Measurements from ENCODE around the gene SEC24B.
"Not testable (repeated sequence)": the region's sequence is repeated elsewhere in the genome, so short reads cannot be mapped to it uniquely, and the experiment has no call there.

The SEC24B gene

DNA sequence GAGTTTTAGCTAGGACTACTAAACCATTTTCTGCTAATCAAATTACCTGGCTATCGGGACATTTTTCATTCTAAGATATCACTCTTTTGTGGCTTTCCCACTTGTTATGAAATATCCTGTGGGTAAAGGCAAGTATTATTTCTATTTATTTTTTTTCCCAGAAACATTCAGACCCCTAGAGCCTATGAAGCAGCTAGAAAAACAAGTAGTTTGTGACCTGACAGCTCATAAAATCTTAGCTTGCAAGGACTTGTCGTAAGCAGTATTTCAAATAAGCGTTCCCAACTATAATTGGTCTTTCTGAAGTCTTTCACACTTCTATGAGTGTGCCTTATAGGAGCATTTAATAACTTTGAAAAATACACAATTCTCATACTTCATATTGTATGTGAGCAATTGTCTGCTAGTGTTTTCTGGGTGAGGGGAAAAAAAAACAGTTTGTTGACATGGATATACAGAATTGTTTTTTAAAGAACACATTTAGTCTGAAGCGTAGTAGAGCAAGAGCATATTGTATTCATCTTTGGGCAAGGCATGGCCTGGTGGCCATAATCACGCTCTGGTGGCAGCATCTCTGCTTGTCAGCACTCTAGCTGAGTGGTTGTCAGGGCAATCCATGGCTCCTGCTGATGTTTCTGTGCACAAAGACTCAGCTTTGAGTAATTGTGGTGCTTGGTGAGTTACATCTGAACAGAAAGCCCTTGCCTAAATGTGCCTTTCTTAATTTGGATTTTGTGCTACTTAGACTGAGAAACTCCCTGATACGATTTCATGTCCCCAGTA is 129.0 kb downstream of the SEC24B start:
- peaks cover 34% of the 10 kb centered on the region for H3K4me1 Mint-ChIP-seq (ENCODE audit: low read depth)
- H3K4me3 Mint-ChIP-seq = peak overlapping the region; percentile 92
- peaks cover 28% of the 10 kb centered on the region for H3K36me3 Mint-ChIP-seq (ENCODE audit: low read depth)
- H3K9me3 Mint-ChIP-seq = peaks cover 4% of the 10 kb centered on the region
- H3K27ac Mint-ChIP-seq = peak overlapping the region; percentile 8
- no peaks in the 10 kb centered on the region for H3K27me3 Mint-ChIP-seq (ENCODE audit: low read depth)

DNA sequence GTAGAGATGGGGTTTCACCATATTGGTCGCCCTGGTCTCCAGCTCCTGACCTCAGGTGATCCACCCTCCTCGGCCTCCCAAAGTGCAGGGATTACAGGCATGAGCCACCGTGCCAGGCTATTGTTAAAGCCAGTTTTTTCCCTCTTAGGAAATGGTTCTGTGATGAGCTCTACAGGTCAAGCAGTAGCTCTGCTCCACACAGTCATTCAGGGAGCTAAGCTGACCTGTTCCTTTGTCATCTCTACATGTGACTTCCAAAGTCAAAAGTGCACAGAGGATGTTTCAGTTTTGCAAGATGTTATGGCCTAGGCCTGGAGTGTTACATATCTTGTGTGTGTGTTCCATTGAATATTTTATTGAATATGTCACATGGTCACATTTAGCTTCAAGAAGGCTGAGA is 137.9 kb downstream of the SEC24B start:
- H3K27me3 Mint-ChIP-seq (ENCODE audit: low read depth) = no peaks in the 10 kb centered on the region
- peaks cover 38% of the 10 kb centered on the region for H3K4me1 Mint-ChIP-seq (ENCODE audit: low read depth)
- no peak overlapping the region for H3K27ac Mint-ChIP-seq
- H3K9me3 Mint-ChIP-seq = no peaks in the 10 kb centered on the region
- H3K36me3 Mint-ChIP-seq (ENCODE audit: low read depth) = peaks cover 23% of the 10 kb centered on the region
- H3K4me3 Mint-ChIP-seq = no peak overlapping the region

DNA sequence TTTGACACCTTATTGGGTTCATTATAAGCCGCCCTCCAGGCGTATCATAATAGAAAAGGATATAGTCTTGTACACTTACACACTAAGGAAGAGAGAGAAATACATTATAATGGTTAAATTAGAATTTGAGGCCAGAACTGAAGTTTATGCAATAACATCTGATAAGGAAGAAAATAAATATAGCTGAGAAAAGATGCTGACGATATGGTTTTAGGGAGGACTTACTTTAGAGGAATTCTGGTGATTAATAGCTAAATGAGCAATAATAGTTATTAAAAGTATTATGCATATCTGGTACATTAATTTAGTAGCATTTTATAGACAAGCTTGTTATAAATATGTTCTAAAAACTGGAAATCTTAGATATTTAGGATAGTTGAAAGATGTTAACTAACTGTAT is 138.5 kb downstream of the SEC24B start:
- Mint-ChIP-seq H3K27me3 (ENCODE audit: low read depth) (no peaks in the 10 kb centered on the region), H3K4me3 (no peak overlapping the region), H3K36me3 (ENCODE audit: low read depth) (peaks cover 23% of the 10 kb centered on the region), H3K4me1 (ENCODE audit: low read depth) (peaks cover 40% of the 10 kb centered on the region), H3K9me3 (no peaks in the 10 kb centered on the region), H3K27ac (no peak overlapping the region)

DNA sequence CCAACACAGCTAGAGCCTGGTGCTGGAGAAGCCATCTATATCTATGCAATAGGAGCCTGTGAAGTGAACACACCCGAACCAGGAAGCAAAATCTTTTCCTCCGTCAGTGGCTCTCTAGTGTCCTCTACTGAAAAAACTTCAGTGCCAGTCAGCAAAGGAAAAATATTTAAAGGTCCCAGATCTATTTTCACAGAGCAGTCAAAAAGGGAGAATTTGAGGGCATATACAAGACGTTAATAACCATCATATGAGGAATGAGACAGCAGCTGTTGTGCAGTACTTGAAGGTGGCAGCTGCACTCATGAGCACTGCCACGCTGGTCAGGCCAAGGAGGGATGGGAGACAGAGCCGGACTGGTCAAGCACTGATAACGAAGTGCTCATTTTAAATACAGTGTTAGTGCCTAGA is 140.8 kb downstream of the SEC24B start:
- Mint-ChIP-seq H3K4me1 (ENCODE audit: low read depth) (peaks cover 42% of the 10 kb centered on the region), H3K4me3 (peak overlapping the region; percentile 19), H3K27me3 (ENCODE audit: low read depth) (no peaks in the 10 kb centered on the region), H3K27ac (peak overlapping the region; percentile 2), H3K36me3 (ENCODE audit: low read depth) (peaks cover 28% of the 10 kb centered on the region), H3K9me3 (peaks cover 2% of the 10 kb centered on the region)

DNA sequence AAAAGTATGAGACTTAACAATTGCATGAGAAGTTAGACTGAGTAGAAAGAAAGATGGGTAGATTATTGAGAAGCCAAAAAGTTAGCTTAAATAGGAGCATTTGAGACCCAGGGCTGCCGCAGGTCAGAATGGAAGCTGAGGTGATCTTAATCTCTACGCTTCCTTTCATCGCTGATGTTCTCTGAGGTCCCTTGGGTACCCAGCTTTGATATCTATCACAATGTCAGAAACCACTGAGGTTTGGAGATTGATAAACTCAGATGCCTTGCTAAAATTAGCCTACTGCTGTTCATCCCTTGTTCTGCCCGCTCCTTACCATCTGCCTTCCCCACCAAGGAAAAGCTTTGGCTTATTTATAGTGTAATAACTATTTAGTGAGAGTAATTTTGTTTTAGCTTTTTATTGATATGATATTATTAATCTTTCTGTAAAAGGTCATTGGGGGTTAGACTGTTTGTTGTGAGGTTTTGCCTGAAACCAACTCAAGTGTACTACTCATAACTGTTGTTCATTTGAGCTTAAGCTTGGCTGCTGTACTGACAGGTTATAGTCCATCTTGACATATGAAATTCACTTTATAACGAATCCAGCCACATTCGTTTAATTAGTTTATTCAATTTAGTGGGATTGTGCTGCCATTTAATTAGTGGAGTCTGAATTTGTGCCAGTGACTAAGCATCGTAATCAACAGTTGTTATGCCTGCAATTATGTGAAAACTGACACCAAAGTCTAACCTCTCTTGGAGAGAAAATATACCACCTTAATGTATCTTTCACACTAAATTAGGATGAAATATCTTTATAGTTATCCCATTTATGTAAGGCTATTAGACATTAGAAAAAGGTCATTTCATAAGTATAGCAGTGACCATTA is 141.6 kb downstream of the SEC24B start:
- Mint-ChIP-seq H3K27me3 (ENCODE audit: low read depth) (no peaks in the 10 kb centered on the region), H3K4me3 (peak overlapping the region; percentile 19), H3K36me3 (ENCODE audit: low read depth) (peaks cover 31% of the 10 kb centered on the region), H3K9me3 (peaks cover 4% of the 10 kb centered on the region), H3K4me1 (ENCODE audit: low read depth) (peaks cover 39% of the 10 kb centered on the region), H3K27ac (no peak overlapping the region)

DNA sequence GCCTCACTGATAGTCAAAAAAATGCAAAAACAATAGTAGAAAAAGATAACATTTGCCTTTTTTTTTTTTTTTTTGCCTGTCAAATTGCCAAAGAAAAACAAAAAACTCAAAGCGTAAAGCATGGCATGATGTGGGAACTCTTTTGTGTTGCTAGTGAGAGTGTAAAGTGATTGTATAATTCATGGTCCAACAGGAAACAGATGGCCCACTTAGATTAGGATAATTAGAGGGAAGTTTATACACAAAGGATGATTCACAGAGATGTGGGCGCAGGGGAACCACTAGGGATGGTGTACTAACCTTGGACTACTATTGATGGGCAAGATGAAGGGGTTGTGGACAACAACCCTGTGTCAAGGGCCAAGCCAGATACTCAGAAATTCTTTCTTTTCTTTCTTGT is 142.8 kb downstream of the SEC24B start:
- H3K4me1 Mint-ChIP-seq (ENCODE audit: low read depth) = peaks cover 36% of the 10 kb centered on the region
- H3K27me3 Mint-ChIP-seq (ENCODE audit: low read depth) = no peaks in the 10 kb centered on the region
- H3K36me3 Mint-ChIP-seq (ENCODE audit: low read depth) = peaks cover 36% of the 10 kb centered on the region
- H3K27ac Mint-ChIP-seq = no peak overlapping the region
- no peak overlapping the region for H3K4me3 Mint-ChIP-seq
- peaks cover 12% of the 10 kb centered on the region for H3K9me3 Mint-ChIP-seq

DNA sequence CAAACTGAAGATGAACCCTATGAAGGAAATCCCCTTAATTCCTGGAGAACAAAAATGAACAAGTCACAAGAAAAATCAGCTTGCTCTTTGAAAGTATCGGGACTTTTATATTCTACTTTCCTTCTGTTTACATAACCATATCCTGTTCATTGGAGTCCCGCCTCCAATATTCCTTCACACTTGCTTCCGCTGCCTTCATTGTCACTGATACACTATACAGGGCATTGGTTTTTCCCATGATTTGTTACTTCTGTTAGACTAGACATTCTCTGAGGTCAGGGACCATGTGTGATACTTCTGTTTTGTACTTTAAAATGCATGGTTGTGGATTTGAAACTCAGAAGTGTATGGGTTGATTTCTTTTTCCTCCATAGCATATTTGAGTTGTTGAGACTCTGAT is 145.2 kb downstream of the SEC24B start:
- H3K9me3 Mint-ChIP-seq = peaks cover 18% of the 10 kb centered on the region
- H3K4me3 Mint-ChIP-seq = no peak overlapping the region
- H3K27ac Mint-ChIP-seq = no peak overlapping the region
- H3K36me3 Mint-ChIP-seq (ENCODE audit: low read depth) = peaks cover 45% of the 10 kb centered on the region
- H3K27me3 Mint-ChIP-seq (ENCODE audit: low read depth) = no peaks in the 10 kb centered on the region
- H3K4me1 Mint-ChIP-seq (ENCODE audit: low read depth) = peaks cover 37% of the 10 kb centered on the region

DNA sequence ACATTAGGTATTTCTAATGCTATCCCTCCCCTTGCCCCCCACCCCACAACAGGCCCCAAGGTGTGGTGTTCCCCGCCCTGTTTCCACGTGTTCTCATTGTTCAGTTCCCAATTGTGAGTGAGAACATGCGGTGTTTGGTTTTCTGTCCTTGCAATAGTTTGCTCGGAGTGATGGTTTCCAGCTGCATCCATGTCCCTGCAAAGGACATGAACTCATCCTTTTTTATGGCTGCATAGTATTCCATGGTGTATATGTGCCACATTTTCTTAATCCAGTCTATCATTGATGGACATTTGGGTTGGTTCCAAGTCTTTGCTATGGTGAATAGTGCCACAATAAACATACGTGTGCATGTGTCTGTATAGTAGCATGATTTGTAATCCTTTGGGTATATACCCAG is 146.4 kb downstream of the SEC24B start:
- H3K27me3 Mint-ChIP-seq (ENCODE audit: low read depth); H3K4me3 Mint-ChIP-seq; H3K27ac Mint-ChIP-seq: not testable (repeated sequence)
- H3K9me3 Mint-ChIP-seq = peaks cover 18% of the 10 kb centered on the region
- H3K36me3 Mint-ChIP-seq (ENCODE audit: low read depth) = peaks cover 45% of the 10 kb centered on the region
- H3K4me1 Mint-ChIP-seq (ENCODE audit: low read depth) = peaks cover 36% of the 10 kb centered on the region

DNA sequence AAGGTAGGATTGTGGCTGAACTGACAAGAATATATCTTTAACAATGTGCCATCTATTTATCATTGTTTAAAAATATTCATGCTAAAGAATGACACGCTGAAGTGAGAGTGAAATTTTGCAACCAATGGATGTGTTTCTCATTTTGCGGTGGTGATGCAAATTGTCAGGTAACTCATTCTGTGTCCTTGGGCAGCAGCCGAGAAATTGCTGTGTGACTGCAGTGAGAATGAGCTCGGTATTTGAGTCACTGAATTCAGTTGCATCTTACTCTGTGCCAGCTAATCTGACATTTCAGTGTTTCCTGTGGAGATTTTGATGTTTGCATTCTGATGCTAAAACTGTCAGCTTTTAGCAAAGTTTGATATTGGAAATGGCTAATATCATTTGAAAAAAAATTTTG is 154.6 kb downstream of the SEC24B start:
- H3K4me3 Mint-ChIP-seq = peak overlapping the region; percentile 25
- H3K9me3 Mint-ChIP-seq = peaks cover 4% of the 10 kb centered on the region
- H3K27ac Mint-ChIP-seq = peak overlapping the region; percentile 5
- peaks cover 15% of the 10 kb centered on the region for H3K36me3 Mint-ChIP-seq (ENCODE audit: low read depth)
- H3K4me1 Mint-ChIP-seq (ENCODE audit: low read depth) = peaks cover 51% of the 10 kb centered on the region
- H3K27me3 Mint-ChIP-seq (ENCODE audit: low read depth) = no peaks in the 10 kb centered on the region

DNA sequence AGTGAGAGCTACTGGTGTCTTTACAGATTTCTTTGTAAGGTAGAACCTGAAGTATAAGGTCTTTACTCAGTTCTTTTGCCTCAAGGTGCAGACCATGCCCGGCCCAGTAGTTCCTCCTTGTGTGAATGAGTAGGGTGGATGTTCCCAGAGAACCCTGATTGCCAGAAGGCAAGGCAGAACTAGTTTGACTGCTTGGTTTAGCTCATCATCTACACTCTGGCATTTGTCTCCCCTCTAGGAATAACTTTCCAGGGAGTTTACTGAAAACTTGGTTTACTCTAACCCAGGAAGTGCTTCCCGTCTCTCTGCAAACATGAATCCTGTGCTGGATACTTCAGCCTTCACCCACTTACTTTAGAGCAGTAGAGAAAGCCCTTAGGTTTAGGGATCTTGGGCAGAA is 155.5 kb downstream of the SEC24B start:
- no peak overlapping the region for H3K27ac Mint-ChIP-seq

DNA sequence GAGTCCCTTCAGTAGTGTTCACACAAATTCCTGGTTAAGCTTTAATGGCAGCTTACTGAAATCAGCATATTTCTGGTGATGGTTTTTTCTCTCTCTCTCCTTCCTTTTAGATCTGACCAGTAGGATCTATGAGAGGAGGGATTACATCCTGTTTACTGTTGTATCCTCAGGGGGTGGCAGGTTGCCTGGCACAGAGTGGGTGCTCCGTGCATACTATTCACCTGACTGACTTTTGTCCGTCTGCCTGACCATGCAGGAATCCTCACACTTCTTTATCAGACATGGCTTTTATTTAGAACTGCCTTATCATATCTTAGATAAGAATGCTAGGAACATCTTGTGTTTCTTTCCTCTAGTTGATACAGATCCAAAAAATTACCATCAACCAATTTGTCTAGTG is 156.0 kb downstream of the SEC24B start:
- H3K27ac Mint-ChIP-seq = no peak overlapping the region
- no peaks in the 10 kb centered on the region for H3K9me3 Mint-ChIP-seq
- H3K4me3 Mint-ChIP-seq = no peak overlapping the region
- H3K4me1 Mint-ChIP-seq (ENCODE audit: low read depth) = peaks cover 40% of the 10 kb centered on the region
- H3K27me3 Mint-ChIP-seq (ENCODE audit: low read depth) = no peaks in the 10 kb centered on the region
- H3K36me3 Mint-ChIP-seq (ENCODE audit: low read depth) = peaks cover 5% of the 10 kb centered on the region

More for the DNA sequence above, 155.5 kb downstream of the SEC24B start:
- Mint-ChIP-seq H3K4me3 (no peak overlapping the region), H3K36me3 (ENCODE audit: low read depth) (peaks cover 9% of the 10 kb centered on the region), H3K4me1 (ENCODE audit: low read depth) (peaks cover 45% of the 10 kb centered on the region), H3K27me3 (ENCODE audit: low read depth) (no peaks in the 10 kb centered on the region), H3K9me3 (no peaks in the 10 kb centered on the region)
